Suprapubic skin (tissue), 4 donors: ENCODE results near the gene GMDS.

Experiments
- POLR2A ChIP-seq, 2 donors: fragments of 450-650 bp; IDR thresholded peaks; one replicate each; pipeline ENCODE4 v1.6.1; 2017; ENCODE audit warnings: antibody characterized with exemption in 2 of 2, mild to moderate bottlenecking in 2 of 2, moderate library complexity in 2 of 2
- POLR2AphosphoS5 ChIP-seq, 3 donors: sonication (generic); formaldehyde crosslinking; IDR thresholded peaks; one replicate each; pipeline ENCODE4 v1.6.1; 2017; ENCODE audit warnings: antibody characterized with exemption in 3 of 3
- TF ChIP-seq, protein P1 (sequence below), 2 donors: fragments of 200-600 bp in 1 of 2; fragments of 450-650 bp in 1 of 2; sonication (generic) in 1 of 2; IDR thresholded peaks; one replicate each; pipeline ENCODE4 v1.5.1; 2016 to 2019; ENCODE audit warnings: antibody characterized with exemption in 2 of 2, mild to moderate bottlenecking in 1 of 2, moderate library complexity in 1 of 2

DNA sequence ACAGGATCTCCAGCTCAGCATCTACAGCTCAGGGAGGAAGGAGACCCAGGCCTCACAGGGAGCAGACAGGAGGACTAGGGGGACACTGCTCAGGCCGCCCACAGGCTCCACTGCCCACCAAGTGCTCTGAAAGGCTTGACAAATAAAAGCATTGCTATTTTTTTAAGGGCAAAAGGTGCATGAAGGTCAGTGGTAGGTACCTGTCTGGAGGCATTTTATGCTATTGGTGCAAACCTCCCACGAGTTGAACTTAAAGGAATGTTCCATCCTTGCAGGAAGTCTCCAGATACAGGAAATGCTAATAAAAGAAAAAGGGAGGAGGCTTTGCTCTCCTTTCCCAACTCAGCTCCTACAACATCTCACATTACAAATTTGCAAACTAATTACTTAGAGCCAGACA lies 407.6 kb downstream of the GMDS start:
- TF ChIP-seq POLR2A (IDR thresholded peaks at IDR 0.05) (no peak), POLR2AphosphoS5 (IDR thresholded peaks at IDR 0.05) (no peak)
- TF ChIP-seq, protein P1, sequence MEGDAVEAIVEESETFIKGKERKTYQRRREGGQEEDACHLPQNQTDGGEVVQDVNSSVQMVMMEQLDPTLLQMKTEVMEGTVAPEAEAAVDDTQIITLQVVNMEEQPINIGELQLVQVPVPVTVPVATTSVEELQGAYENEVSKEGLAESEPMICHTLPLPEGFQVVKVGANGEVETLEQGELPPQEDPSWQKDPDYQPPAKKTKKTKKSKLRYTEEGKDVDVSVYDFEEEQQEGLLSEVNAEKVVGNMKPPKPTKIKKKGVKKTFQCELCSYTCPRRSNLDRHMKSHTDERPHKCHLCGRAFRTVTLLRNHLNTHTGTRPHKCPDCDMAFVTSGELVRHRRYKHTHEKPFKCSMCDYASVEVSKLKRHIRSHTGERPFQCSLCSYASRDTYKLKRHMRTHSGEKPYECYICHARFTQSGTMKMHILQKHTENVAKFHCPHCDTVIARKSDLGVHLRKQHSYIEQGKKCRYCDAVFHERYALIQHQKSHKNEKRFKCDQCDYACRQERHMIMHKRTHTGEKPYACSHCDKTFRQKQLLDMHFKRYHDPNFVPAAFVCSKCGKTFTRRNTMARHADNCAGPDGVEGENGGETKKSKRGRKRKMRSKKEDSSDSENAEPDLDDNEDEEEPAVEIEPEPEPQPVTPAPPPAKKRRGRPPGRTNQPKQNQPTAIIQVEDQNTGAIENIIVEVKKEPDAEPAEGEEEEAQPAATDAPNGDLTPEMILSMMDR (IDR thresholded peaks at IDR 0.05) = no peak
